DOHH2 (cell line): ENCODE results near the gene PTPRN2.

Source experiments
- H3F3A ChIP-seq: fragments of 200-600 bp; sonication (generic), shearing (Covaris generic); 2 replicates; pipeline ENCODE4 v1.6.0; 2016; ENCODE audit warnings: antibody characterized with exemption, mild to moderate bottlenecking; ENCODE audit not compliant: control insufficient read depth, insufficient read depth
- H3K27ac ChIP-seq: fragments of 200-600 bp; sonication (generic); 2 replicates; pipeline ENCODE4 v1.5.1; 2014; ENCODE audit warnings: low read depth, mild to moderate bottlenecking, low read length, moderate library complexity
- H3K27me3 ChIP-seq: fragments of 200-600 bp; sonication (generic); 2 replicates; pipeline ENCODE4 v1.6.1; 2014; ENCODE audit warnings: mild to moderate bottlenecking, low read length, mixed read lengths; ENCODE audit not compliant: control insufficient read depth
- H3K36me3 ChIP-seq: fragments of 200-600 bp; sonication (generic); 2 replicates; pipeline ENCODE4 v1.6.1; 2014; ENCODE audit warnings: mild to moderate bottlenecking, low read length, moderate library complexity, mixed read lengths; ENCODE audit not compliant: control insufficient read depth
- H3K4me1 ChIP-seq: fragments of 200-600 bp; sonication (generic); 2 replicates; pipeline ENCODE4 v1.6.1; 2014; ENCODE audit warnings: mild to moderate bottlenecking, low read length, mixed read lengths; ENCODE audit not compliant: control insufficient read depth
- H3K4me2 ChIP-seq: fragments of 200-600 bp; sonication (generic); 2 replicates; pipeline ENCODE4 v1.6.0; 2014; ENCODE audit warnings: mild to moderate bottlenecking, low read length, moderate library complexity
- H3K4me3 ChIP-seq: fragments of 200-600 bp; sonication (generic); 2 replicates; pipeline ENCODE4 v1.5.1; 2014; ENCODE audit warnings: mild to moderate bottlenecking, low read length, mixed read lengths
- H3K79me2 ChIP-seq: fragments of 200-600 bp; sonication (generic); 2 replicates; pipeline ENCODE4 v1.6.1; 2014; ENCODE audit warnings: mild to moderate bottlenecking, low read length, mixed read lengths; ENCODE audit not compliant: control insufficient read depth
- H3K9me2 ChIP-seq: fragments of 200-600 bp; sonication (generic); replicated peaks from 2 replicates; pipeline ENCODE4 v1.6.1; 2014; ENCODE audit warnings: mild to moderate bottlenecking, low read length, mixed read lengths; ENCODE audit not compliant: control insufficient read depth
- H3K9me3 ChIP-seq: fragments of 200-600 bp; sonication (generic); 2 replicates; pipeline ENCODE4 v1.6.1; 2014; ENCODE audit warnings: antibody characterized with exemption, low read length, mixed read lengths; ENCODE audit not compliant: control insufficient read depth, insufficient read depth
- H4K20me1 ChIP-seq: fragments of 200-600 bp; sonication (generic); 2 replicates; pipeline ENCODE4 v1.6.0; 2014; ENCODE audit warnings: low read depth, mild to moderate bottlenecking, antibody characterized with exemption, low read length, moderate library complexity; ENCODE audit not compliant: control insufficient read depth, insufficient read depth
- EZH2phosphoT487 ChIP-seq: fragments of 200-600 bp; sonication (generic); IDR thresholded peaks from 2 replicates; pipeline ENCODE4 v1.6.1; 2017; ENCODE audit warnings: borderline replicate concordance, mild to moderate bottlenecking, antibody characterized with exemption, low read length, moderate library complexity, mixed read lengths
- TF ChIP-seq, protein P1 (sequence below): fragments of 200-600 bp; sonication (generic); IDR thresholded peaks from one replicate; pipeline ENCODE4 v1.5.1; 2014; ENCODE audit warnings: antibody characterized with exemption, mild to moderate bottlenecking, low read depth, low read length; ENCODE audit not compliant: poor library complexity, severe bottlenecking

The PTPRN2 gene

DNA sequence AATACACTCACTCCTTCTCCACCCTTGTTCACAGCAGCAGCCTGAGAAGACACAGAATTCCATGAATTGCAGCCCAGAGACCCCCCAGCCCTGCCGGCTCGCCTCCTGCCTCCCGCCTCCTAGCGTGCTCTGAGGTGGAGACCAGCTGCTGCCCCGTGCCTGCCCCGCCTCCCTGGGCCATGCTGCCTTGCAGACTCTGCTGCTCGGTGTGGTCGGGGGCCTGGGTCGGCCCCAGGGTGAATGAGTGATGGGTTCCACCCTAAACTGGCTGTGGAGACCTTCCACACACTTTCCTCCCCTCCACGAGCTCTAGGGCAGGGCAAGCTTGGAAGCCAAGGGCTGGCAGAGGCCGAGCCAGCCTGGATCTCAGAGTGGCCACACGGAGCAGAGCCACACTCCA is 771.5 kb downstream of the PTPRN2 start:
- H3K27ac ChIP-seq = no peak overlapping the region
- no peak overlapping the region for H3K4me2 ChIP-seq

DNA sequence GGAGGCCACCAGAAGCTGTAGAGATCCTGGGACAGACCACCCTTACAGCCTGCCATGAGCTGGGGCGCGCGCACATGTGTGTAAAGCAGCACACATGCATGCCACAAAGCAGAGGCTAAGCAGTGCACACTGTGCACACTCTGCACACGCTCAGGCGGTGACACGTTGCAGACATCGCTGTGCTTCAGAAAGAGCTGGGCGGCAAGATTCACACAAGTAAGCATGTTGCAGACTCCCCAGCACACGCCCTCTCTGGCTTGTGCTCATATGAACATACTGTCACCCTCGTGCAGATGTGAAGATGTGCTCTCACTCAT is 772.0 kb downstream of the PTPRN2 start:
- H4K20me1 ChIP-seq = no peaks in the 10 kb centered on the region
- peaks cover 59% of the 10 kb centered on the region; the same call in 1 of the 2 replicates for H3K9me3 ChIP-seq
- H3F3A ChIP-seq = no peaks in the 10 kb centered on the region
- H3K4me1 ChIP-seq = no peaks in the 10 kb centered on the region
- no peak overlapping the region for H3K4me2 ChIP-seq
- no peaks in the 10 kb centered on the region for H3K36me3 ChIP-seq
- no peaks in the 10 kb centered on the region for H3K9me2 ChIP-seq
- TF ChIP-seq EZH2phosphoT487 = no peak
- TF ChIP-seq, protein P1, sequence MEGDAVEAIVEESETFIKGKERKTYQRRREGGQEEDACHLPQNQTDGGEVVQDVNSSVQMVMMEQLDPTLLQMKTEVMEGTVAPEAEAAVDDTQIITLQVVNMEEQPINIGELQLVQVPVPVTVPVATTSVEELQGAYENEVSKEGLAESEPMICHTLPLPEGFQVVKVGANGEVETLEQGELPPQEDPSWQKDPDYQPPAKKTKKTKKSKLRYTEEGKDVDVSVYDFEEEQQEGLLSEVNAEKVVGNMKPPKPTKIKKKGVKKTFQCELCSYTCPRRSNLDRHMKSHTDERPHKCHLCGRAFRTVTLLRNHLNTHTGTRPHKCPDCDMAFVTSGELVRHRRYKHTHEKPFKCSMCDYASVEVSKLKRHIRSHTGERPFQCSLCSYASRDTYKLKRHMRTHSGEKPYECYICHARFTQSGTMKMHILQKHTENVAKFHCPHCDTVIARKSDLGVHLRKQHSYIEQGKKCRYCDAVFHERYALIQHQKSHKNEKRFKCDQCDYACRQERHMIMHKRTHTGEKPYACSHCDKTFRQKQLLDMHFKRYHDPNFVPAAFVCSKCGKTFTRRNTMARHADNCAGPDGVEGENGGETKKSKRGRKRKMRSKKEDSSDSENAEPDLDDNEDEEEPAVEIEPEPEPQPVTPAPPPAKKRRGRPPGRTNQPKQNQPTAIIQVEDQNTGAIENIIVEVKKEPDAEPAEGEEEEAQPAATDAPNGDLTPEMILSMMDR = no peak
- no peaks in the 10 kb centered on the region for H3K79me2 ChIP-seq
- no peaks in the 10 kb centered on the region for H3K27me3 ChIP-seq
- H3K4me3 ChIP-seq = no peak overlapping the region
- no peak overlapping the region for H3K27ac ChIP-seq

More for the DNA sequence above, 771.5 kb downstream of the PTPRN2 start:
- no peak for TF ChIP-seq EZH2phosphoT487
- TF ChIP-seq, protein P1 = no peak
- H3K9me2 ChIP-seq = no peaks in the 10 kb centered on the region
- no peaks in the 10 kb centered on the region for H3K79me2 ChIP-seq
- H3K27me3 ChIP-seq = no peaks in the 10 kb centered on the region
- no peak overlapping the region for H3K4me3 ChIP-seq
- H3K36me3 ChIP-seq = no peaks in the 10 kb centered on the region
- no peaks in the 10 kb centered on the region for H3K4me1 ChIP-seq
- peaks cover 58% of the 10 kb centered on the region; the same call in 1 of the 2 replicates for H3K9me3 ChIP-seq
- H3F3A ChIP-seq = no peaks in the 10 kb centered on the region
- H4K20me1 ChIP-seq = no peaks in the 10 kb centered on the region

DNA sequence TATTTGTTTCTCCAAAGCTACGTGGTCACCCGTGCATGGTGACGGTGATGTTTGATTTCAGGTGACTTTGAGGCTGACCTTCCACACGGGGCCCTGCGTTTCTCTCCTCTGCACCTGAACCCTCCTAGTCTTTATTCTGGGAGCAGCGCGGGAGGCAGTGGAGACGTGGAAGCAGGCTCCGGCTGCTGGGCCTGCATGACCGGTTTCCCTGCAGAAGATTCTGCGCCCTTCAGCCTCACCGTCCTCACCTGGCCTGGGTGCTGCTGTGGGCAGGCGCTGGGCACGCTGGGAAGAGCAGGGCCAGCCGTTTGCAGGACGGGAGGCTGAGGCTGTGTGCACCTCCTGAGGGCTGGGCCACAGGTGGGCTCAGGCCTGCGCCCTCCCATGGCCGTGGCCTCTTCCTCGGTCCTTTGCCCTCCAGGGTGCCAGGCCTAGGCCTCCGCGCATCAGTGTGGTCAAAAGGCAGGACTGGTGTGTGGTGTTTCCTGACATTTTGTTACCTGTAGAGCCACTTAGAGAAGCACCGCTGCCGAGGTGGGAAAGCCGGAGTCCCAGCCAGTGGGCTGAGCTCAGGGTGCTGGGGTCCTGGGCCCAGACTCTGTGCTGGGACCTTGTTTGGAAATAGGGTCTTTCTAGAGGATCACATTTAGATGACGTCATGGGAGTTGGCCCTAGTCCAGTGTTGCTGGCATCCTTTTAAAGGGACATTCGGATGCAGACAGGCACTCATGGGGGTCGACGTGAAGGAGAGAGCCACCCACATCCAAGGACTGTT is 772.5 kb downstream of the PTPRN2 start:
- Histone ChIP-seq H3K9me2 (no peaks in the 10 kb centered on the region), H3K36me3 (no peaks in the 10 kb centered on the region), H4K20me1 (no peaks in the 10 kb centered on the region), H3K4me1 (no peaks in the 10 kb centered on the region), H3K79me2 (no peaks in the 10 kb centered on the region), H3K27ac (no peak overlapping the region), H3K4me2 (no peak overlapping the region), H3K9me3 (peaks cover 60% of the 10 kb centered on the region; the same call in 1 of the 2 replicates), H3K4me3 (no peak overlapping the region), H3K27me3 (no peaks in the 10 kb centered on the region), H3F3A (no peaks in the 10 kb centered on the region)
- no peak for TF ChIP-seq EZH2phosphoT487
- TF ChIP-seq, protein P1 = no peak
